Mesendoderm (in vitro differentiated cells): Measurements from ENCODE around the gene LPAR1.

Source experiments
- DNase-seq: peaks from one replicate; pipeline ENCODE4 v3.0.0; 2013
- H2AK5ac ChIP-seq: 2 replicates; pipeline ENCODE4 v1.6.1; 2013; ENCODE audit warnings: low read length, inconsistent platforms
- H2BK120ac ChIP-seq: 2 replicates; pipeline ENCODE4 v1.6.1; 2013; ENCODE audit warnings: low read depth, mild to moderate bottlenecking, low read length, moderate library complexity, mixed read lengths
- H2BK15ac ChIP-seq: replicated peaks from 2 replicates; pipeline ENCODE4 v1.6.1; 2013; ENCODE audit warnings: low read depth, mild to moderate bottlenecking, moderate library complexity
- H2BK5ac ChIP-seq: 2 replicates; pipeline ENCODE4 v1.6.1; 2013; ENCODE audit warnings: low read length, inconsistent platforms
- H3K18ac ChIP-seq: 2 replicates; pipeline ENCODE4 v1.6.1; 2013; ENCODE audit warnings: mild to moderate bottlenecking, low read length, mixed read lengths
- H3K23ac ChIP-seq: one replicate; pipeline ENCODE4 v1.6.1; 2013; ENCODE audit warnings: low read length
- H3K27ac ChIP-seq: 2 replicates; pipeline ENCODE4 v1.5.1; 2013; ENCODE audit warnings: low read depth, mild to moderate bottlenecking, inconsistent platforms, low read length, moderate library complexity
- H3K27me3 ChIP-seq: 2 replicates; pipeline ENCODE4 v1.6.1; 2013; ENCODE audit warnings: low read length, control low read depth, mild to moderate bottlenecking, inconsistent platforms; ENCODE audit not compliant: insufficient read depth, poor library complexity
- H3K36me3 ChIP-seq: 2 replicates; pipeline ENCODE4 v1.6.1; 2013; ENCODE audit warnings: low read length, inconsistent platforms; ENCODE audit not compliant: control insufficient read depth, insufficient read depth
- H3K4ac ChIP-seq: one replicate; pipeline ENCODE4 v1.6.1; 2013; ENCODE audit warnings: low read depth, mild to moderate bottlenecking, low read length, moderate library complexity
- H3K4me1 ChIP-seq: 2 replicates; pipeline ENCODE4 v1.6.1; 2013; ENCODE audit warnings: low read depth, low read length, inconsistent platforms; ENCODE audit not compliant: control insufficient read depth
- H3K4me2 ChIP-seq: 2 replicates; pipeline ENCODE4 v1.6.1; 2013; ENCODE audit warnings: low read length
- H3K4me3 ChIP-seq: 2 replicates; pipeline ENCODE4 v1.5.1; 2013; ENCODE audit warnings: mild to moderate bottlenecking, low read length
- H3K56ac ChIP-seq: one replicate; pipeline ENCODE4 v1.6.1; 2013; ENCODE audit warnings: low read length
- H3K79me1 ChIP-seq: 2 replicates; pipeline ENCODE4 v1.6.1; 2013; ENCODE audit warnings: low read length, inconsistent platforms
- H3K79me2 ChIP-seq: 2 replicates; pipeline ENCODE4 v1.6.1; 2013; ENCODE audit warnings: mild to moderate bottlenecking, low read length; ENCODE audit not compliant: control insufficient read depth, insufficient read depth
- H3K9ac ChIP-seq: 2 replicates; pipeline ENCODE4 v1.6.1; 2013; ENCODE audit warnings: low read length, inconsistent platforms
- H4K5ac ChIP-seq: one replicate; pipeline ENCODE4 v1.6.1; 2013; ENCODE audit warnings: low read length
- H4K8ac ChIP-seq: one replicate; pipeline ENCODE4 v1.6.1; 2013; ENCODE audit warnings: low read depth, mild to moderate bottlenecking, control low read depth, low read length, moderate library complexity
- WGBS: extraction: QIAGEN DNeasy Blood & Tissue Kit; methylation state at CpG from one replicate; pipeline ENCODE4 v1.1.7; 2013; ENCODE audit warnings: low lambda C conversion rate, missing lambda C conversion rate; ENCODE audit not compliant: insufficient coverage; ENCODE audit errors: extremely low coverage; 5-methylcytosine and 5-hydroxymethylcytosine counted together

LPAR1 gene

GRCh38 chr9:110932863-110933262 is 105.4 kb downstream of the LPAR1 start:
- Histone ChIP-seq H3K9ac (no peak overlapping the region), H3K4me3 (no peak overlapping the region), H3K79me2 (no peaks in the 10 kb centered on the region), H3K4ac (no peak overlapping the region), H3K4me2 (no peak overlapping the region), H3K23ac (no peak overlapping the region), H2BK15ac (no peak overlapping the region), H2BK5ac (no peak overlapping the region), H3K27ac (no peak overlapping the region), H4K8ac (no peak overlapping the region), H3K56ac (no peak overlapping the region), H3K36me3 (no peaks in the 10 kb centered on the region), H3K27me3 (peaks cover 2% of the 10 kb centered on the region), H2BK120ac (no peak overlapping the region), H3K4me1 (no peaks in the 10 kb centered on the region), H3K18ac (no peak overlapping the region), H3K79me1 (no peaks in the 10 kb centered on the region), H4K5ac (no peak overlapping the region), H2AK5ac (no peak overlapping the region)
- WGBS = no CpG with 5 or more reads among the region's 3 CpGs
- no peak for DNase-seq

- Histone ChIP-seq H3K18ac (no peak overlapping the region), H2AK5ac (no peak overlapping the region), H3K79me2 (no peaks in the 10 kb centered on the region), H2BK15ac (no peak overlapping the region), H4K8ac (no peak overlapping the region), H3K36me3 (no peaks in the 10 kb centered on the region), H3K79me1 (no peaks in the 10 kb centered on the region), H3K4ac (no peak overlapping the region), H3K9ac (no peak overlapping the region), H3K56ac (no peak overlapping the region), H3K4me2 (no peak overlapping the region), H3K27me3 (no peaks in the 10 kb centered on the region), H3K4me1 (no peaks in the 10 kb centered on the region), H2BK5ac (no peak overlapping the region), H3K4me3 (no peak overlapping the region), H2BK120ac (no peak overlapping the region), H4K5ac (no peak overlapping the region), H3K27ac (no peak overlapping the region), H3K23ac (no peak overlapping the region)
- no CpG with 5 or more reads among the region's 2 CpGs for WGBS
- DNase-seq = no peak
These were observed 109.7 kb downstream of the LPAR1 start for GRCh38 chr9:110928599-110928998.

GRCh38 chr9:110926828-110927487 is 111.3 kb downstream of the LPAR1 start:
- no peak overlapping the region for H3K56ac ChIP-seq
- no CpG with 5 or more reads among the region's 10 CpGs for WGBS
- no peak overlapping the region for H2BK15ac ChIP-seq
- H4K5ac ChIP-seq = no peak overlapping the region
- no peak overlapping the region for H3K4me2 ChIP-seq
- H3K36me3 ChIP-seq = no peaks in the 10 kb centered on the region
- H2BK5ac ChIP-seq = no peak overlapping the region
- no peaks in the 10 kb centered on the region for H3K79me2 ChIP-seq
- H4K8ac ChIP-seq = no peak overlapping the region
- no peak overlapping the region for H3K9ac ChIP-seq
- no peak overlapping the region for H2AK5ac ChIP-seq
- H3K4ac ChIP-seq = no peak overlapping the region
- H3K23ac ChIP-seq = no peak overlapping the region
- no peak overlapping the region for H3K18ac ChIP-seq
- no peak overlapping the region for H3K4me3 ChIP-seq
- no peak overlapping the region for H3K27ac ChIP-seq
- H3K4me1 ChIP-seq = no peaks in the 10 kb centered on the region
- H2BK120ac ChIP-seq = no peak overlapping the region
- no peaks in the 10 kb centered on the region for H3K79me1 ChIP-seq
- H3K27me3 ChIP-seq = no peaks in the 10 kb centered on the region
- no peak for DNase-seq

- Histone ChIP-seq H3K18ac (no peak overlapping the region), H2BK120ac (no peak overlapping the region), H3K4me2 (no peak overlapping the region), H4K5ac (no peak overlapping the region), H3K27ac (no peak overlapping the region), H3K79me2 (no peaks in the 10 kb centered on the region), H3K23ac (no peak overlapping the region), H2AK5ac (no peak overlapping the region), H3K4me1 (no peaks in the 10 kb centered on the region), H4K8ac (no peak overlapping the region), H3K79me1 (no peaks in the 10 kb centered on the region), H3K27me3 (no peaks in the 10 kb centered on the region), H3K4ac (no peak overlapping the region), H3K4me3 (no peak overlapping the region), H3K9ac (no peak overlapping the region), H3K36me3 (no peaks in the 10 kb centered on the region), H2BK5ac (no peak overlapping the region), H2BK15ac (no peak overlapping the region), H3K56ac (no peak overlapping the region)
- WGBS = no CpG with 5 or more reads among the region's 5 CpGs
- no peak for DNase-seq
These were observed 114.7 kb downstream of the LPAR1 start for GRCh38 chr9:110923601-110924000.

GRCh38 chr9:110922145-110922544 is 116.1 kb downstream of the LPAR1 start:
- no peak overlapping the region for H2BK5ac ChIP-seq
- no peak for DNase-seq
- no peak overlapping the region for H4K8ac ChIP-seq
- no peaks in the 10 kb centered on the region for H3K4me1 ChIP-seq
- H3K36me3 ChIP-seq = no peaks in the 10 kb centered on the region
- no peak overlapping the region for H3K18ac ChIP-seq
- H4K5ac ChIP-seq = no peak overlapping the region
- no peak overlapping the region for H2BK15ac ChIP-seq
- H3K79me2 ChIP-seq = no peaks in the 10 kb centered on the region
- no CpG with 5 or more reads among the region's 3 CpGs for WGBS
- H3K23ac ChIP-seq = no peak overlapping the region
- no peak overlapping the region for H2BK120ac ChIP-seq
- H3K27me3 ChIP-seq = no peaks in the 10 kb centered on the region
- H3K27ac ChIP-seq = no peak overlapping the region
- no peaks in the 10 kb centered on the region for H3K79me1 ChIP-seq
- no peak overlapping the region for H3K56ac ChIP-seq
- H2AK5ac ChIP-seq = no peak overlapping the region
- no peak overlapping the region for H3K9ac ChIP-seq
- H3K4me2 ChIP-seq = no peak overlapping the region
- no peak overlapping the region for H3K4ac ChIP-seq
- H3K4me3 ChIP-seq = no peak overlapping the region

- no peak overlapping the region for H4K5ac ChIP-seq
- no peak overlapping the region for H3K4ac ChIP-seq
- no peaks in the 10 kb centered on the region for H3K4me1 ChIP-seq
- H2BK15ac ChIP-seq = no peak overlapping the region
- no peak overlapping the region for H3K4me3 ChIP-seq
- H3K79me1 ChIP-seq = no peaks in the 10 kb centered on the region
- no peak overlapping the region for H3K56ac ChIP-seq
- H3K9ac ChIP-seq = no peak overlapping the region
- H4K8ac ChIP-seq = no peak overlapping the region
- no peak overlapping the region for H3K27ac ChIP-seq
- H3K23ac ChIP-seq = no peak overlapping the region
- H2BK120ac ChIP-seq = no peak overlapping the region
- H2AK5ac ChIP-seq = no peak overlapping the region
- H3K79me2 ChIP-seq = no peaks in the 10 kb centered on the region
- no peak overlapping the region for H2BK5ac ChIP-seq
- no peak for DNase-seq
- no peak overlapping the region for H3K4me2 ChIP-seq
- H3K27me3 ChIP-seq = no peaks in the 10 kb centered on the region
- no peaks in the 10 kb centered on the region for H3K36me3 ChIP-seq
- no peak overlapping the region for H3K18ac ChIP-seq
- no CpG with 5 or more reads among the region's 5 CpGs for WGBS
These were observed 116.6 kb downstream of the LPAR1 start for GRCh38 chr9:110921705-110922104.
